HepG2 (cell line): ENCODE data around the gene ZNF483. TPM values are rescaled to one million over a fixed set of nuclear protein-coding genes. Genes with fewer than 3 reads are reported as not detected.

Experiments
- FOXJ3 ChIP-seq: sonication (generic); formaldehyde crosslinking; IDR thresholded peaks from 2 replicates; pipeline ENCODE4 v1.4.0; 2020; ENCODE audit warnings: missing genetic modification reagents, mild to moderate bottlenecking, borderline replicate concordance
- HNRNPH1 ChIP-seq: fragments of 200-400 bp; formaldehyde crosslinking; optimal IDR thresholded peaks from 2 replicates; pipeline ENCODE3; 2017; ENCODE audit warnings: mild to moderate bottlenecking, low read depth, low read length
- HNRNPK ChIP-seq: fragments of 200-400 bp; formaldehyde crosslinking; IDR thresholded peaks from 2 replicates; pipeline ENCODE4 v1.6.1; 2018; ENCODE audit warnings: low read length, low read depth, moderate library complexity, mild to moderate bottlenecking; ENCODE audit not compliant: poor library complexity, severe bottlenecking
- HOMEZ ChIP-seq: IDR thresholded peaks from 2 replicates; pipeline ENCODE4 v1.6.1; 2016; ENCODE audit warnings: low read depth
- MEIS2 ChIP-seq: sonication (generic); formaldehyde crosslinking; IDR thresholded peaks from 2 replicates; pipeline ENCODE4 v1.9.0; 2021; ENCODE audit warnings: mild to moderate bottlenecking, missing genetic modification reagents
- MLLT10 ChIP-seq: sonication (generic); formaldehyde crosslinking; IDR thresholded peaks from 2 replicates; pipeline ENCODE4 v1.4.0; 2020; ENCODE audit warnings: missing genetic modification reagents
- NR1H2 ChIP-seq: sonication (generic); formaldehyde crosslinking; IDR thresholded peaks from 2 replicates; pipeline ENCODE4 v1.8.1; 2022; ENCODE audit warnings: low read depth, missing genetic modification reagents, borderline replicate concordance
- NR2F6 ChIP-seq, 2 experiments: IDR thresholded peaks; 2 replicates each; pipeline ENCODE4 v1.6.1; 2016; ENCODE audit warnings: antibody characterized with exemption in 1 of 2, mild to moderate bottlenecking in 1 of 2
- THAP7 ChIP-seq: sonication (generic); formaldehyde crosslinking; IDR thresholded peaks from 2 replicates; pipeline ENCODE4 v1.8.1; 2023; ENCODE audit warnings: mild to moderate bottlenecking, missing genetic modification reagents
- ZKSCAN8 ChIP-seq: IDR thresholded peaks from 2 replicates; pipeline ENCODE4 v1.6.1; 2016; ENCODE audit warnings: borderline replicate concordance, missing genetic modification reagents, missing compliant biosample characterization
- ZNF335 ChIP-seq: sonication (generic); formaldehyde crosslinking; IDR thresholded peaks from 2 replicates; pipeline ENCODE4 v1.4.0; 2020; ENCODE audit warnings: missing genetic modification reagents
- ZNF768 ChIP-seq: sonication (generic); formaldehyde crosslinking; IDR thresholded peaks from 2 replicates; pipeline ENCODE4 v1.4.0; 2020; ENCODE audit warnings: missing genetic modification reagents
- polyA plus RNA-seq, 8 experiments: library from polyadenylated mRNA; depleted of rRNA in 3 of 8; stranded (reverse) in 7 of 8; unstranded in 1 of 8; fragments of >200 nt; fragmentation: Illumina TruSeq in 4 of 8; extraction: Trizol in 4 of 8; gene quantifications; 2 replicates each; pipeline versions ENCODE4 v1.2.1 to v1.2.3, GENCODE V29; 2011 to 2016; ENCODE audit warnings: low read depth in 4 of 8, missing spikeins in 1 of 8, mixed read lengths in 1 of 8; ENCODE audit not compliant: insufficient read depth in 1 of 8
- total RNA-seq, 5 experiments: library from RNA; depleted of rRNA; stranded (reverse); fragments of >200 nt; fragmentation: Illumina TruSeq; extraction: Trizol; gene quantifications; 2 replicates each; pipeline ENCODE4 v1.2.3, GENCODE V29; 2016; ENCODE audit warnings: low read depth in 1 of 5
- TF ChIP-seq, protein P1 (sequence below): sonication (generic); formaldehyde crosslinking; IDR thresholded peaks from 2 replicates; pipeline ENCODE4 v1.5.1; 2020; ENCODE audit warnings: mild to moderate bottlenecking, missing genetic modification reagents, moderate library complexity
- TF ChIP-seq, protein P2 (sequence below): sonication (generic); formaldehyde crosslinking; IDR thresholded peaks from 2 replicates; pipeline ENCODE4 v1.4.0; 2020; ENCODE audit warnings: missing genetic modification reagents, borderline replicate concordance
- TF ChIP-seq, protein P3 (sequence below): sonication (generic); formaldehyde crosslinking; IDR thresholded peaks from 2 replicates; pipeline ENCODE4 v1.8.0; 2022; ENCODE audit warnings: low read depth, missing genetic modification reagents
- TF ChIP-seq, protein P4 (sequence below): IDR thresholded peaks from 2 replicates; pipeline ENCODE4 v1.6.1; 2016; ENCODE audit warnings: missing compliant biosample characterization, missing genetic modification reagents, borderline replicate concordance

Gene ZNF483
- total and polyA plus RNA-seq, 2 of the 13 experiments (the other 11 are each of a cell fraction or from before 2014, with no cell fraction given): 2.0 to 9.5 TPM

GRCh38 chr9:111482694-111483438, 42.1 kb upstream of the ZNF483 start (continued):
- TF ChIP-seq, protein P1, sequence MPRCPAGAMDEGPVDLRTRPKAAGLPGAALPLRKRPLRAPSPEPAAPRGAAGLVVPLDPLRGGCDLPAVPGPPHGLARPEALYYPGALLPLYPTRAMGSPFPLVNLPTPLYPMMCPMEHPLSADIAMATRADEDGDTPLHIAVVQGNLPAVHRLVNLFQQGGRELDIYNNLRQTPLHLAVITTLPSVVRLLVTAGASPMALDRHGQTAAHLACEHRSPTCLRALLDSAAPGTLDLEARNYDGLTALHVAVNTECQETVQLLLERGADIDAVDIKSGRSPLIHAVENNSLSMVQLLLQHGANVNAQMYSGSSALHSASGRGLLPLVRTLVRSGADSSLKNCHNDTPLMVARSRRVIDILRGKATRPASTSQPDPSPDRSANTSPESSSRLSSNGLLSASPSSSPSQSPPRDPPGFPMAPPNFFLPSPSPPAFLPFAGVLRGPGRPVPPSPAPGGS (CRISPR knock-in tag): 0 out of 2 replicates have a peak, but pooled peaks have one; percentile 31
- TF ChIP-seq ZNF768 (CRISPR knock-in tag): no peak
- TF ChIP-seq, protein P2, sequence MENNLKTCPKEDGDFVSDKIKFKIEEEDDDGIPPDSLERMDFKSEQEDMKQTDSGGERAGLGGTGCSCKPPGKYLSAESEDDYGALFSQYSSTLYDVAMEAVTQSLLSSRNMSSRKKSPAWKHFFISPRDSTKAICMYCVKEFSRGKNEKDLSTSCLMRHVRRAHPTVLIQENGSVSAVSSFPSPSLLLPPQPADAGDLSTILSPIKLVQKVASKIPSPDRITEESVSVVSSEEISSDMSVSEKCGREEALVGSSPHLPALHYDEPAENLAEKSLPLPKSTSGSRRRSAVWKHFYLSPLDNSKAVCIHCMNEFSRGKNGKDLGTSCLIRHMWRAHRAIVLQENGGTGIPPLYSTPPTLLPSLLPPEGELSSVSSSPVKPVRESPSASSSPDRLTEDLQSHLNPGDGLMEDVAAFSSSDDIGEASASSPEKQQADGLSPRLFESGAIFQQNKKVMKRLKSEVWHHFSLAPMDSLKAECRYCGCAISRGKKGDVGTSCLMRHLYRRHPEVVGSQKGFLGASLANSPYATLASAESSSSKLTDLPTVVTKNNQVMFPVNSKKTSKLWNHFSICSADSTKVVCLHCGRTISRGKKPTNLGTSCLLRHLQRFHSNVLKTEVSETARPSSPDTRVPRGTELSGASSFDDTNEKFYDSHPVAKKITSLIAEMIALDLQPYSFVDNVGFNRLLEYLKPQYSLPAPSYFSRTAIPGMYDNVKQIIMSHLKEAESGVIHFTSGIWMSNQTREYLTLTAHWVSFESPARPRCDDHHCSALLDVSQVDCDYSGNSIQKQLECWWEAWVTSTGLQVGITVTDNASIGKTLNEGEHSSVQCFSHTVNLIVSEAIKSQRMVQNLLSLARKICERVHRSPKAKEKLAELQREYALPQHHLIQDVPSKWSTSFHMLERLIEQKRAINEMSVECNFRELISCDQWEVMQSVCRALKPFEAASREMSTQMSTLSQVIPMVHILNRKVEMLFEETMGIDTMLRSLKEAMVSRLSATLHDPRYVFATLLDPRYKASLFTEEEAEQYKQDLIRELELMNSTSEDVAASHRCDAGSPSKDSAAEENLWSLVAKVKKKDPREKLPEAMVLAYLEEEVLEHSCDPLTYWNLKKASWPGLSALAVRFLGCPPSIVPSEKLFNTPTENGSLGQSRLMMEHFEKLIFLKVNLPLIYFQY (CRISPR knock-in tag): no peak
- no peak for TF ChIP-seq HNRNPK
- TF ChIP-seq MEIS2: 0 out of 2 replicates have a peak, but pooled peaks have one; percentile 24
- TF ChIP-seq ZNF335: no peak; the same call in 1 of the 2 replicates
- no peak for TF ChIP-seq HNRNPH1
- no peak for TF ChIP-seq FOXJ3 (CRISPR knock-in tag)
- TF ChIP-seq NR1H2 (CRISPR knock-in tag): no peak
- TF ChIP-seq, protein P3, sequence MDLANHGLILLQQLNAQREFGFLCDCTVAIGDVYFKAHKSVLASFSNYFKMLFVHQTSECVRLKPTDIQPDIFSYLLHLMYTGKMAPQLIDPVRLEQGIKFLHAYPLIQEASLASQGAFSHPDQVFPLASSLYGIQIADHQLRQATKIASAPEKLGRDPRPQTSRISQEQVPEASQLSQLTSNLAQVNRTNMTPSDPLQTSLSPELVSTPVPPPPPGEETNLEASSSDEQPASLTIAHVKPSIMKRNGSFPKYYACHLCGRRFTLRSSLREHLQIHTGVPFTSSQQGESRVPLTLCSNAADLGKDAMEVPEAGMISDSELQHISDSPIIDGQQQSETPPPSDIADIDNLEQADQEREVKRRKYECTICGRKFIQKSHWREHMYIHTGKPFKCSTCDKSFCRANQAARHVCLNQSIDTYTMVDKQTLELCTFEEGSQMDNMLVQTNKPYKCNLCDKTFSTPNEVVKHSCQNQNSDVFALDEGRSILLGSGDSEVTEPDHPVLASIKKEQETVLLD (CRISPR knock-in tag): peak; percentile 82
- peak; percentile 62 for TF ChIP-seq NR2F6 (IDR thresholded peaks at IDR 0.05)
- no peak for TF ChIP-seq NR2F6 (CRISPR knock-in tag; IDR thresholded peaks at IDR 0.05)
- no peak for TF ChIP-seq ZKSCAN8 (CRISPR knock-in tag)
- TF ChIP-seq, protein P4, sequence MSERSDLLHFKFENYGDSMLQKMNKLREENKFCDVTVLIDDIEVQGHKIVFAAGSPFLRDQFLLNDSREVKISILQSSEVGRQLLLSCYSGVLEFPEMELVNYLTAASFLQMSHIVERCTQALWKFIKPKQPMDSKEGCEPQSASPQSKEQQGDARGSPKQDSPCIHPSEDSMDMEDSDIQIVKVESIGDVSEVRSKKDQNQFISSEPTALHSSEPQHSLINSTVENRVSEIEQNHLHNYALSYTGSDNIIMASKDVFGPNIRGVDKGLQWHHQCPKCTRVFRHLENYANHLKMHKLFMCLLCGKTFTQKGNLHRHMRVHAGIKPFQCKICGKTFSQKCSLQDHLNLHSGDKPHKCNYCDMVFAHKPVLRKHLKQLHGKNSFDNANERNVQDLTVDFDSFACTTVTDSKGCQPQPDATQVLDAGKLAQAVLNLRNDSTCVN (CRISPR knock-in tag): 0 out of 2 replicates have a peak, but pooled peaks have one; percentile 30
- no peak for TF ChIP-seq HOMEZ (CRISPR knock-in tag)
- TF ChIP-seq MLLT10: no peak
- no peak for TF ChIP-seq THAP7 (CRISPR knock-in tag)
